CD4-positive, alpha-beta T cell treated with Interleukin-15 for 4 hours (primary cell): ENCODE measurements around the gene L3MBTL2.

Experiments used
- DNase-seq: peaks from one replicate; pipeline ENCODE4 v3.0.0-alpha.2; 2020; ENCODE audit warnings: low spot score

The L3MBTL2 gene

DNA sequence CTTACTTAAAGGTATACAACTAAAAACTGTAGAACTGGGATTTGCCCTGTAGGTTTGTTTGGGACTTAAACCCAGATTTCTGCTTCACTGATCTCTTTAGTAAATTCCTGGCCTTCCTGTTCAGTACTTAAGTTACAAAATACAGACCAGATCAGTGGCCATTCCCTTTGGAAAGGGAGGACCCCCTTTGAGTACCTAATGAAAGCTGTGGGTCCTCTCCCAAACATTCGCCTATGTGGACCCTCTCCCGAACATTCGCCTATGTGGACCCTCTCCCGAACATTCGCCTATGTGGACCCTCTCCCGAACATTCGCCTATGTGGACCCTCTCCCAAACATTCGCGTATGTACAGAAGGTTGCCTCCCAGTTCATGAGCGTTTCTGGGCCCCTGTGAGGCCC, 10.3 kb downstream of the L3MBTL2 start:
- DNase-seq: no peak

DNA sequence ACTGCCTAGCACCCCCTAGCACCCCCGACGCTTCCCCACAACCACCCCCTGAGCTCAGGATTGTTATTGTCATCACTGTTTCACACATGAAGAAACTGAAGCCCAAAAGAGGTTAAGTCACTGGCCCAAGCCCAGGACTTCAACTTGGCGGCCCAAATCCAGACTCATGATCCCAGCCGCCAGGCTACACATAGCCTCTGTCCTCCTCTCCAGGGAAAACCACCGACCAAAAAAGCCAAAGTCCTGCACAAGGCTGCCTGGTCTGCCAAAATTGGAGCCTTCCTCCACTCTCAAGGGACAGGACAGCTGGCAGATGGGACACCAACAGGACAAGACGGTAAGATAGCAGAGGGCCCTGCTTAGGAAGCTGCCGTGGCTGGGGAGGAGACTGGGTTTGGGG, 10.8 kb downstream of the L3MBTL2 start:
- DNase-seq: no peak

DNA sequence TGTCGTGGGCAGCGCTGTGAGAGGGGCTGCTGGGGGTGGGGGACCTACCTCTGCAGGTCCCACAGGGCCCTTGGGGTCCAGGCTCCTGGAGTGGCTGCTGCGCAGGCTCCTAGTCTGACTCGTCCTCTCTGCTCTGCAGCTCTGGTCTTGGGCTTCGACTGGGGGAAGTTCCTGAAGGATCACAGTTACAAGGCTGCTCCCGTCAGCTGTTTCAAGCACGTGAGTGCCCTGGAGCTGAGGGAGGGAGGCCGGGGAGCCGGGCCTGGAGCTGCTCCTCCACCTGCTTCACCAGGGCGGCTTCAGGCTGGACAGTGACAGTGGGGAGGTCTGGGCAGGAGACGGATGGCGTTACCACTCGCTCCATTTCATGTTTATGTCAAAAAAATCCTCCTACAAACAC, 11.9 kb downstream of the L3MBTL2 start:
- no peak for DNase-seq

DNA sequence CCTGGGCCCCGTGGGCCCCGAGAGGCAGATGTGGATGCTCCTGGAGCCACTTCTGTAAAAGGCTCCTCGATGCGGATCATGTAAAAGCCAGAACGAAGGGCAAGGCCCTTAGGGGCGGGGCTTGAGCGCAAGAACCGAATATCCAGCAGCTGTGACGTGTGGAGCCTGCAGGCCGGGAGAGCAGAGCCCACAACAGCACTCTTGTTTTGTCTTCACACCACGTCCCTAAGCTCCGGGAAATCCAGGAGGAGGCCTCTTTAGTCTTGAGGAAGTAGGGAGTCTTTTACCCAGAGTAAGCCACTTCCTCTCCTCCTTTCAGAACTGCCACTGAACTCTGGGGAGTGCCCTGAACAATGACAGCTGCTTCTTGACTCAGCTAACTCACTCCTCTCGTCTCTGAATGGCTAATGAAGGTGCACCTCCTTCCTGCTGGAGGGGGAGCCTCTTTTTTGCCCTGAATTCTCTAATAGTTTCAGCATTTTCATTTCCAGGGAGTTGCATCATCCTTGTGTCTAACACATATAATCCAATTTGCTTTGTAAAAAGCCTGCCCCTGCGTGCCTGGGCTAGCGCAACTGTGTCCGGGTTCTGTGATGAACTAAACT, 12.5 kb downstream of the L3MBTL2 start:
- DNase-seq: peak; percentile 29

DNA sequence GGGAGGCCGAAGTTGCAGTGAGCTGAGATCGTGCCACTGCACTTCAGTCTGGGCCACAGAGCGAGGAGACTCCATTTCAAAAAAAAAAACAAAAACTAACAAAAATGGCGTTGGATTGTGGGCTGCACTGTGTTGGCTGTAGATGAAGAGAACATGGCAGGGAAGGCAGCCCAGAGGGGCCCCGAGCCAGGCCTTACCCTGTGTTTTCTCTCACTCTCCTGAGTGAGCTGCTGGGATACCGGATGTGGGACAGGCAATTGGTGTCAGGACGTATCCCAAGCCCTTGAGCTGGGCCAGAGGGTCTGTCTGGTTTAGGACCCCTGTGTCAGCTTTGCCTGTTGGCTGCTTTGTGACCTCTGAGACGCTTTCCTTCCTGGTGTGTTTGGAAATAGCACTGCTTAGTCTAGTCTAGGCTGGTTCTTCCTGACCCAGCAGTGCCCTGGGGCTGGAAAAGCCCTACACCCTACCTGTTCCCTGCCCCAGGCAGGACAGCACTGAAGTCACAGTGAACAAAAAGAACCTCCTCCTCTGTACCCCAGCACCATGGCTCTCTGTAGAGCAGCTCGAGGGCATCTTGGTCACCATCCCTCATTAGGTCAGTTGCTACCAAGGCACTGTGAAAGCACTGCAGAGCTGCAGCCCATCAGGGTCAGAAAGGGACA, 17.9 kb downstream of the L3MBTL2 start:
- DNase-seq: no peak

DNA sequence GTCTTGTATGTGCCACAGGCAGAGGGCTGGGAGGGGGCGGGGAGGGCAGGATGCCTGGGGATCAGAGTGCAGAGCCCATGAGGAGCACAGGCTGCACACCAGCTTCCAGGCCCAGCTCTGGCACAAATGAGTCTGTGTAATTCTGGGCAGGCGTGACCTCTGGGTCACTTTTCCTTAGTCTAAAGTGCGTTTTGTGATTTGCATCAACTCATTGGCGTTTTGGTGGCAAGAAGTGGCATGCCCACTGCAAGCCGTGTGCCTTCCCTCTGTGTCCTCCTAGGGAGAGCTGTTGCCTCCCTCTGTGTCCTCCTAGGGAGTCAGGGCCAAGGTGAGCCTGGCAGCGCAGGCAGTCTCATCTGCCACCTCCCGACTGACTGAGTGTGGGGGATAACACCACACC, 18.4 kb downstream of the L3MBTL2 start:
- DNase-seq: no peak

DNA sequence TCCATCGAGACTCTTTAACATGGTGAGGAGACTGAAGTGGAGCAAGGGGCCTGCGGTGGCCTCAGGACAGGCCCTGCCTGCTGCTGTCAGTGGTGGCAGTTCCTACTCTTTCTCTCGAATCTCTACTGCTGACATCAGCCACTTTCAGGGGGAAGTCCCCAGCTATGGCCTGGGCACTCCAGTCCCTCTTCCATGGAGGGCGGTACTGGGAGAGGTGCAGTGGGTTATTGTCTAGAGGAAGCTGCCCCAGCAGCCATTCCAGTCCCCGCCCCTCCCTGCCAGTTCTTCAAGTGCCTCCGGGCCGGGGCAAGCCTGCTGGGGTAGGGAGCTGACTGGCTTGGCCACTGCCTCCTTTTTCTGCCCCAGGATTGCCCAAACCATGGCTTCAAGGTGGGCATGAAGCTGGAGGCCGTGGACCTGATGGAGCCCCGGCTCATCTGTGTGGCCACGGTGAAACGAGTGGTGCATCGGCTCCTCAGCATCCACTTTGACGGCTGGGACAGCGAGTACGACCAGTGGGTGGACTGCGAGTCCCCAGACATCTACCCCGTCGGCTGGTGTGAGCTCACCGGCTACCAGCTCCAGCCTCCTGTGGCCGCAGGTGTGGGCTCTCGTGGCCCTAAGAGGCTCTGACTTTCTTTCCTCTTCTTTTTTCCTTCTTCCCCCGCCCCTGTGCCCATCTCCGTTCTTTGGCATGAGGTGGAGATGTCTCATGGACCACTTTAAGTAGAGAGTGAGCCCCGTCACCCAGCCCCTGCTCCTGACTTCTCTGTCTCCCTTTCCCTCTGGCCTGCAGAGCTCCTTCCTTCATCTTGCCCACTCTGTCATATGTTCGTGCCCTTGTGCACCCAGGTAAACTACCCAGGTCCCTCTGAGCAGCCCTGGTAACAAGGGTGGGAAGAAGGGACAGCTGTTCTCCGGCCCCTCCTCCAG, 21.9 kb downstream of the L3MBTL2 start:
- DNase-seq: no peak

DNA sequence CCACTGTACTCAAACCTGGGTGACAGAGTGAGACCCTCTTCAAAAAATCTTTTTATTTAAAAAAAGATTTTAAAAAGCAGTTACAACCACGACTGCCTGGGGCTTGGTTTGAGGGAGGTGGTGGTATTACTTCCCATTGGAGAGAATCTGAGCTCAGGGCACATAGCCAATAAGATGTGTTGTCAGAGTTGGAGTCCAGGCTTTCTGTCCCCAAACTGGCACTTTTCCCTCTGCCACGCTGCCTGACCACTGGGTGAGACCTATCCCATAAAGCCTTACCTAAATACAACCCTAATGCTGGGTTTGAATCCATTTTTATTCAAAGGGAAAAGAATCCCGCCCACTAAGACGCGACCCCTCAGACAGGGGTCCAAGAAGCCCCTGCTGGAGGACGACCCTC, 24.1 kb downstream of the L3MBTL2 start:
- DNase-seq: no peak

DNA sequence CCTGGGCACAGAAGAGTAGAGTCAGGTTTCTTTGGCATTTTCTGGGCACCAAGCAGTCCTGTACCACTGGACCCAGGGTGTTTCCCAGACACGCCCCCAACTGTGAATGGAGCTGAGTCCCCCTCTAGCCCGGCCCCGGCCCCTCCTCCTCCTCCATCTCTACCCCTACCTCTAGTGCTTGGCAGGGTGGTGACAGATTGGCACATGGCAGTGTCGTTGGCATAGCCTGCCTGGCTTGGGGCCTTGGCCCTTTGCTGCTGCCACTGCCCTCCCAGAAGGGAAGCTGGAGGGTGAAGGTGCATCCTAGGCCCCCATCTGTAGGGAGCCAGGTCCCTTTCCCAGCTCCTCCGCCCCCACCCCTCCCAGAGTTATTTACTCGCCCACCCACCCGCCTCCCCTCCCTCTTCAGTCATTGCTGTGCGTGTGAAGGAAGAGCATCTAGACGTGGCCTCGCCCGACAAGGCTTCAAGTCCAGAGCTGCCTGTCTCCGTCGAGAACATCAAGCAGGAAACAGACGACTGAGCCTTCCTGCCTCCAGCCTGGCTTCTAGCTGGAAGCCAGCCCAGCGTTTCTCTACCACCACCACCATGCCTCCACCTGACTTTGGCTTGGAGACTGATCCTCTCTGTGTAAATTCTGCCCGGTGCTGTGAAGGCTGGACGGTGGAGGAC, 24.8 kb downstream of the L3MBTL2 start:
- no peak for DNase-seq

DNA sequence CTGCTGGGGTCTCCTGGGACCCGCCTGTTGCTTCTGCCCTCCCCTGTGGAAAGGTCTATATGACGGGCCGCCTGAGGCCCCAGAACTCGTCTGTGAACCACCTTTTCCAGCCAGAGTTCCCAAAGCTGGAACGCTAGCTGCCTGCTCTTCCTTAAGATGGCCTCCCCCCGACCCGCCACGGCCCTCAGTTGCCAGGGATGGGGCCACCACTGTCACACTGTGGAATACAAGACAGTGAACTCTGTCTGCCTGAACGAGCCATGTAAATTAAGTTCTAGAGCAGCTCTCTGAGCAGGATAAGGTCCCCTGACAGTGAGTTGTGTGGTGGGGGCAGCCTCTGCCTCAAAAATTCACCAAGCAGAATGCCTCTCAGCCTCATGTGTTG, 25.3 kb downstream of the L3MBTL2 start:
- DNase-seq: no peak

DNA sequence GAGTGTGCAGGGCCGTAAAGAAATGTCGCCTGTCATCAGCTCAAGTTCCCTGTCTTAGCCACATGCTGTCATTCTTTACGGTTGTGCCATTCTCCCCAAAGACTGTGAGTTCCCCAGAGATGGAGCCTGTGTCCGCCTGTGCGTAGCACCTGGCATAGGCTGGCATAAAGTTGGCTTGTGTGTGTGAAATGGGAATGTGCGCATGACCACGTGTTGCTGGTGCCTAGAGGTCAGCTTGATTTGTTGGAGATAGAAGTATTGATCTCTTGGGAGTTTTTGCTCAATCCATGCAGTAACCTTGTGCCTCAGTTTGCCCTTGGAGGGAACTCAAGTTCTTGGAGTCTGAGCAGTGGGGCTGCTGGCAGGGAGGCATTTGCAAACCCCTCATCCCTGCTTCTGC, 26.3 kb downstream of the L3MBTL2 start:
- no peak for DNase-seq

DNA sequence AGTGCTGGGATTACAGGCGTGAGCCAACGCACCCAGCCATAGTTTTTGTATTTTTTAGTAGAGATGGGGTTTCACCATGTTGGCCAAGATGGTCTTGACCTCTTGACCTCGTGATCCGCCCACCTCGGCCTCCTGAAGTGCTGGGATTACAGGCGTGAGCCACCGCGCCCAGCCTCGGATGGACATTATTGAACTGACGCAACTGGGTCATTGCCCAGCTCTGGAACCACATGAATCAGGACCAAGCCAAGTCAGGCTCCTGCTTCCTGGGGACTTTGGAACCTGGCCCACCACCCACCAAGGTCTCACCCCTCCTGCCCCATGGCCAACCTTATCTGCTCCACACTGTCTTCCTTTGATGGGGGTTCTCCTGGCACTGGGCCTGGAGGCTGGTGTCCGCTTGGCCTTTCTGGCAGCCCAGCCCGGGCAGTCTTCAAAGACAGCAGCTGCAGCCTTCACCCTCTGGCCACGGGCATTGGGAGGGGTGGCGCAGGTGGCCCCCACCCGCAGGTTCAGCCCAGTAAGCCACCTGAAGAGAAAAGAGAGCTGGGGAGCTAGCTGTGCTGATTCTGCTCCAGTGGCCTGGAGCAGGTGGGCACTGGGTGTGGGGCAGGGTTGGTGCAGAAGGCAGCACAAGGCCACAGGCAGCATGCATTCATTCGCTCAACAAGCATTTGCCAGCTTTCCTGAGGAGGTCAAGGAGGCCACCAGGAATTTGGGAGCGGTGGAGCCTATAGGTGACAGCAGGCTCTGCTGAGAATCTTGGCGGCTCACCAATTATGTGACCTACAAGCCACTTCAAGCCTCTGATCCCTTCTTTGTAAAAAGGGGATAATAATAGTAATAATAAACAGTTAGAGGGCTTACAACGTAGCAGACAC, 29.9 kb downstream of the L3MBTL2 start:
- DNase-seq: no peak

DNA sequence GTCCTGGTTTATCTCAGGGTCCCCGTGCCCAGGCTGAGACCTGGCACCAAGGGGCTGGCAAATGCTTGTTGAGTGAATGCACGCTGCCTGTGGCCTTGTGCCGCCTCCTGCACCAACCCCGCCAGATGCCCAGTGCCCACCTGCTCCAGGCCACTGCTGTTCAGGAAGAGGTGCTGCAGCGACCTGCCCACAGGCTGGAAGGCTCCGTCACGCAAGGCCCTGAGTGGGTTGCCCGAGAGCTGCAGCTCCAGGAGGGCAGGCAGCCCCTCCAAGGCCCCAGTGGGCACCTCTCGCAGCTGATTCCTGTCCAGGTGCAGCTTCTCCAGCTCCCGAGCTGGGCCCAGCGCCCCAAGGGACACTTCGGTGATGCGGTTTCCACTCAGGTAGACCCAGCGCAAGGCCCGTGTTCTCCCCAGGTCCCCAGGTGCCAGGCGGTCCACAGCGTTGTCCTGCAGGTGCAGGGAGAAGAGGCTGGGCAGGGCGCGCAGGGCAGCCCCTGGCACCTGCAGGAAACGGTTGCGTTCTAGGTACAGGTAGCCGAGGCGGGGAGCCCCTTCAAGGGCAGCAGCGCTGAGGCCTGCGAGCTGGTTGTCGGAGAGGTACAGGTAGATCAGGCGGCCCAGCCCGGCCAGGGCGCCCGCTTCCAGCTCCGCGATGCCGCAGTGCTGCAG, 32.1 kb downstream of the L3MBTL2 start:
- DNase-seq: no peak

DNA sequence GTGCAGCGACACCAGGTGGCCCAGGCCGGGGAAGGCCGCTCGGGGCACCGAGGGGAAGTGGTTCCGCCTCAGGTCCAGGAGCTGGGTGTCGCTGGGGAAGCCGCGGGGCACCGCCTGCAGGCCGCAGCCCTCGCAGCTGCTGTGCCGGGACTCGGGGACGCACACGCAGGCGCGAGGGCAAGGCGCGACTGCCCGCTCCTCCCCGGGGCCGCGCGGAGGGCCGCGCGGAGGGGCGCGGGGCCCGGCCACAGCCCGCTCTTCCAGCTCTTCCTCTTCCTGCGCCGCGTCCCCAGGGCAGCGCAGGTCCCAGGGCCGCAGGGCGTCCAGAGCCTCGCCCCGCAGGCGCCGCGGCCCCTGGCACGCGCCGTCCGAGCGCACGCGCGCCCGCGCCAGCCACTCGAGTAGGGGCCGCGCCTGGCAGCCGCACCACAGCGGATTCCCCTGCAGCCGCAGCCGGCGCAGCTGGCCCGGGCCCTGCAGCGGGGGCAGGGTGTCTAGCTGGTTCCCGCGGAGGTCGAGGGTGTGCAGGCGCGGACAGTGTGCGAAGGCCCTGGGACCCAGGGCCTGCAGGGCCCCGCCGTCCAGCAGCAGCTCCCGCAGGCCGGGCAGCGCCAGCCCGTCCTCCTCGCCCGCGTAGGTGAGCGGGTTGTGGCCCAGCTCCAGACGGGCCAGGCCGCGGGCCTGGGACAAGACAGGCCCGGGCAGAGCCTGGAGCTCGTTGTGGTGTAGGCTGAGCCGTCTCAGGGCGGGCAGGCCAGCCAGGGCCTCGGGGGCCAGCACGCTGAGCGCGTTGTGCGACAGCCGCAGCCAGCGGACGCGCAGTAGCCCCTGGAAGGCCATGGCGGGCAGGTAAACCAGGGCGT, 32.8 kb downstream of the L3MBTL2 start:
- peak; percentile 82 for DNase-seq

DNA sequence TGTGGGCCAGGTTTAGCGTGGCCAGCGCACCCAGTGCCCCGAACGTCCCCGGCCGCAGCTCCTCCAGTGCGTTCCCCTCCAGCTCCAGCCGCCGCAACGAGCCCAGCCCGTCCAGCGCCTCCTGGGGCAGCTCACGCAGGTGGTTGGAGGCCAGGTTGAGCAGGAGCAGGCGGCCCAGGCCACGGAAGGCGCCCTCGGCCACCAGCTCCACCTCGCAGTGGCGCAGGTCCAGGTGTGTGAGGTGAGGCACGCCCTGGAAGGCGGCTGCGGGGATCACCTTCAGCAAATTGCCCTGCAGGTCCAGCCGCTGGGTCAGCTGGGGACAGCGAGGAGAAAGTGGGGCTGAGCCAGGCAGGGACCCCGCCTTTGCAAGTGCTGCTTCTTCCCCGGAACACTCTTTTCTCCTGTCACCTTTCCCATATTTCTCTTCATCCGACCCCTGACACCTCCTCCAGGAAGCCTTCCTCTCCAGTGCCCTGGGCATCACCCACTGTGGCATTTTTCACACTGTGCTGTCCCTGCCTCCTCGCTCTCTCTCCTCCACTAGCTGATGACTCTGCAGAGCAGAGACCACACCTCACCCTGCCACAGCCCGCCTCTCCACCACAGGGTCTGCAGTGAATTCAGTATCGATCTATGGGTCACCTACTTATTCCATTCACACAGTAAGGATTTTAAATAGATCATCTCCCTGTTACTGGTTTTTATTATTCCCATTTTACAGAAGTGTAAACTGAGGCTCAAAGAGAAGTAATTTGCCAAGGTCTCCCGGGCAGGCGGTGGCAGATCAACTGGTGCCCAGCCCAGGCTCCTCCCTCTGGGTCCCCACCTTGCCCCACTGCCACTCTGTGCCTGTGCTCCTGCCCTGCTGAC, 33.7 kb downstream of the L3MBTL2 start:
- no peak for DNase-seq

DNA sequence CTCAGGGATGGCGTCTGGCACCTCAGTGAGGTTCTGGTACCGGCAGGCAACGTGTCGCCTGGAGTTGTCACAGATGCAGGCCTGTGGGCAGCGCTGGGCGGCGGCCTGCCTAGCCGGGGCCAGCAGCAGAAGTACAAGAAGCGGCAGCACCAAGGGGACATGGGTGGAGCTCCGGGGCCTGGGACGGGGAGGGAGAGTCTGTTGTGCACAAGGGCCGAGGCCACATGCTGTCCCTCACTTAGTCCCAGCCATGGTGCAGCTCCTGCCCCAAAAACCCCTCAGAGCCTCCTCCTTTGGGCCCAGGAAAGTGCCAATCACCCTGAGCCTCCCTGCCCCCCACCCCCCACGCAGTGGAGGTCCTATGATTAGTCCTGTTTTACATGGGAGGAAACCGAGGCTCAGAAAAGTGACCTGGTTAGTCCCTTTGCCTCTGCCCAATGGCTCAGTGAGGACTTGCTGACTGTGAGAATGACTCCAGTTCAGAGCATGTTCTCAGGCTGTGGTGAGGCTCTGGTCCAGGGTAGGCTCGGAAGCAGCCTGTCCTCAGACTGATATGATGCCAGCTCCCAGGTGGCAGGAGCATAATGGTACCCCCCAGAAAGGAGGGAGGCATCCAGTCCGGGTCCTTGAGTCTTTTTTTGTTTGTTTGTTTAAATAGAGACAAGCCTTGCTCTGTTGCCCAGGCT, 34.5 kb downstream of the L3MBTL2 start:
- DNase-seq: no peak

DNA sequence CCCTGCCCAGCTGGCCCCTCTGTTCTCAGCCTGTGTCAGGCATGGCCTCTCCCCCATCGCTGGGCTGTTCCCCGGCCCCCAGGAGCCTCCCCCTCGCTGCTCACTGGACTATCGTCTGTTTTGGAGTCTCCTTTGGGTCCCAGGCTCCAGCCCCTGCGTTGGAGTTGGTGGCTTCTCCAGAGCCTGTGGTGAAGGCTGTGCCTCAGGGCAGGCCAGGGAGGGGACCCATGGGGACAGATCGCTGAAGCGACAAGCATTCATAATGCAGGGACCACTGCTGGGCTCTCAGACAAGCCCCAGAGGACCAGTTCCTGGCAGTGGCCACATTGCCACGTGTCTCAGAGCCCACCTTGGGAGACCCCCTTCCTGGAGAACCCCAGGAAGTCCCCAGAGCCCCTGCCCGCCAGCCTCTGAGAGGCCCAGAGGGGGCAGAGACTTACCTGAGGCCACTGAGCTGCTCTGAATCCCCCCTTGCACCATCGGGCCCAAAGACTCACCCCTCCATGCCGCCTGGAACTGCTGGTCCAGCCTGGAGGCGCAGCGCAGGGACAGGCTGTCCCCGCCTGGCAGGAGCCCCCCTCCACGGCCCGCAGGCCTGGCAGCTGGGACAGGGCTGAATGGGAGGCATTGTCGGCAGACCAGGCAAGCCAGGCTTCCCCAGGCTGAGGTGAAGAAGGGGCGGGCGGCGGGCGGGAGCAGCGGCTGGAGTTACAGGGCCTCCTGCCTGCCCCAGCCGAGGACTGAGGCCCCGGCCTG, 35.4 kb downstream of the L3MBTL2 start, which contains the start of gene CHADL:
Gene CHADL, minus strand, starts transcription at position 555 of the 756 bp plus-strand sequence. Its CDS starts 50 bp downstream, at position 505.
- DNase-seq: no peak
